Measurements from ENCODE around the gene FKBP7.

FKBP7 gene

GRCh38 chr2:178477443-178478129, 814 bp downstream of the FKBP7 start:
- Histone ChIP-seq H3K27me3 (ENCODE audit: low read length) (no peaks in the 10 kb centered on the region), H3K79me2 (ENCODE audit: insufficient read depth, low read length) (peaks cover 17% of the 10 kb centered on the region), H4K20me1 (ENCODE audit: low read depth, low read length) (no peaks in the 10 kb centered on the region), H3K9me2 (replicated peaks; ENCODE audit: insufficient read depth, low read length) (no peaks in the 10 kb centered on the region), H3K9ac (ENCODE audit: low read length) (peak overlapping the region; percentile 75), H3K4me2 (ENCODE audit: low read depth, low read length, poor library complexity, severe bottlenecking) (peak overlapping the region; percentile 99), H3K36me3 (ENCODE audit: low read length) (no peaks in the 10 kb centered on the region), H3K4me3 (ENCODE audit: insufficient read depth, low read length, poor library complexity, severe bottlenecking) (peak overlapping the region; percentile 83), H3K27ac (ENCODE audit: low read depth, low read length) (peak overlapping the region; percentile 73; the same call in 1 of the 2 replicates), H3K9me3 (ENCODE audit: insufficient read depth, low read length) (no peaks in the 10 kb centered on the region), H3F3A (ENCODE audit: insufficient read depth) (peaks cover 21% of the 10 kb centered on the region), H2AFZ (ENCODE audit: low read depth, low read length, severe bottlenecking) (peak overlapping the region; percentile 90)
- TF ChIP-seq EZH2phosphoT487 (conservative IDR thresholded peaks at IDR 0.05; ENCODE audit: low read length) = no peak
- TF ChIP-seq, protein P1, sequence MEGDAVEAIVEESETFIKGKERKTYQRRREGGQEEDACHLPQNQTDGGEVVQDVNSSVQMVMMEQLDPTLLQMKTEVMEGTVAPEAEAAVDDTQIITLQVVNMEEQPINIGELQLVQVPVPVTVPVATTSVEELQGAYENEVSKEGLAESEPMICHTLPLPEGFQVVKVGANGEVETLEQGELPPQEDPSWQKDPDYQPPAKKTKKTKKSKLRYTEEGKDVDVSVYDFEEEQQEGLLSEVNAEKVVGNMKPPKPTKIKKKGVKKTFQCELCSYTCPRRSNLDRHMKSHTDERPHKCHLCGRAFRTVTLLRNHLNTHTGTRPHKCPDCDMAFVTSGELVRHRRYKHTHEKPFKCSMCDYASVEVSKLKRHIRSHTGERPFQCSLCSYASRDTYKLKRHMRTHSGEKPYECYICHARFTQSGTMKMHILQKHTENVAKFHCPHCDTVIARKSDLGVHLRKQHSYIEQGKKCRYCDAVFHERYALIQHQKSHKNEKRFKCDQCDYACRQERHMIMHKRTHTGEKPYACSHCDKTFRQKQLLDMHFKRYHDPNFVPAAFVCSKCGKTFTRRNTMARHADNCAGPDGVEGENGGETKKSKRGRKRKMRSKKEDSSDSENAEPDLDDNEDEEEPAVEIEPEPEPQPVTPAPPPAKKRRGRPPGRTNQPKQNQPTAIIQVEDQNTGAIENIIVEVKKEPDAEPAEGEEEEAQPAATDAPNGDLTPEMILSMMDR (IDR thresholded peaks at IDR 0.05; ENCODE audit: insufficient read depth, low read length, poor library complexity, severe bottlenecking) = no peak

DNA sequence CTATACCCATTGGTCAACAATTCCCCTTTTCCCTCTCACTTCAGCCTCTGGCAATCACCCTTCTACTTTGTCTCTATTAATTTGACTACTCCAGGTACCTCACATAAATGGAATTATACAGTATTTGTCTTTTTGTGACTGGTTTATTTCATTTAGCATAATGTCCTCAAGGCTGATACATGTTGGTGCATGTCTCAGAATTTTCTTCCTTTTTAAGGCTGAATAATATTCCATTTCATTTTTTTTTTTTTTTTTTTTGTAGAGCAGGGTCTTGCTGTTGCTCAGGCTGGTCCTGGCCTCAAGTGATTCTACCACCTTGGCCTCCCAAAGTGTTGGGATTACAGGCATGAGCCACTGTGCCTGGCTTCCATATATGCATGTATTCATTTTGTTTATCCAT, 1.9 kb downstream of the FKBP7 start:
- Histone ChIP-seq H3K4me2 (ENCODE audit: low read depth, low read length, poor library complexity, severe bottlenecking) (peak overlapping the region; percentile 99), H3K27ac (ENCODE audit: low read depth, low read length) (no peak overlapping the region), H3K36me3 (ENCODE audit: low read length) (no peaks in the 10 kb centered on the region), H3F3A (ENCODE audit: insufficient read depth) (peaks cover 21% of the 10 kb centered on the region), H3K9me3 (ENCODE audit: insufficient read depth, low read length) (no peaks in the 10 kb centered on the region), H3K4me3 (ENCODE audit: insufficient read depth, low read length, poor library complexity, severe bottlenecking) (no peak overlapping the region), H3K79me2 (ENCODE audit: insufficient read depth, low read length) (peaks cover 8% of the 10 kb centered on the region), H2AFZ (ENCODE audit: low read depth, low read length, severe bottlenecking) (no peak overlapping the region), H4K20me1 (ENCODE audit: low read depth, low read length) (no peaks in the 10 kb centered on the region), H3K9me2 (replicated peaks; ENCODE audit: insufficient read depth, low read length) (no peaks in the 10 kb centered on the region), H3K27me3 (ENCODE audit: low read length) (no peaks in the 10 kb centered on the region), H3K9ac (ENCODE audit: low read length) (no peak overlapping the region)
- TF ChIP-seq, protein P1 (IDR thresholded peaks at IDR 0.05; ENCODE audit: insufficient read depth, low read length, poor library complexity, severe bottlenecking) = no peak
- TF ChIP-seq EZH2phosphoT487 (conservative IDR thresholded peaks at IDR 0.05; ENCODE audit: low read length) = no peak

DNA sequence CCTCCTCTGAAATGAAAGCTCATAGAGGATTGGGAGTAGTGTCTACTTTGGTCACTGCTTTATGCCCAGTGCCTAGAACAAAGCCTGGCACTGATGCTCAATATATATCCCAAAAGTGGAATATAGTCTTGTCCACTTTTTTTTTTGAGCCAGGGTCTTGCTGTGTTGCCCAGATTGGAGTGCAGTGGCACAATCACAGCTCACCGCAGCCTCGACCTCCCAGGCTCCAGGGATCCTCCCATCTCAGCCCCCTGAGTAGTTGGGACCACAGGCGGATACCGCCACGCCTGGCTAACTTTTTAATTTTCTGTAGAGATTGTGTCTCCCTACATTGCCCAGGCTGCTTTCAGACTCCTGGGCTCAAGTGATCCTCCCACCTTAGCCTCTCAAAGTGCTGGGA, 3.8 kb downstream of the FKBP7 start:
- Histone ChIP-seq H3K27ac (ENCODE audit: low read depth, low read length) (no peak overlapping the region), H3K9ac (ENCODE audit: low read length) (no peak overlapping the region), H3K4me3 (ENCODE audit: insufficient read depth, low read length, poor library complexity, severe bottlenecking) (no peak overlapping the region), H3F3A (ENCODE audit: insufficient read depth) (peaks cover 12% of the 10 kb centered on the region), H2AFZ (ENCODE audit: low read depth, low read length, severe bottlenecking) (no peak overlapping the region), H3K9me2 (replicated peaks; ENCODE audit: insufficient read depth, low read length) (no peaks in the 10 kb centered on the region), H3K27me3 (ENCODE audit: low read length) (no peaks in the 10 kb centered on the region), H3K4me2 (ENCODE audit: low read depth, low read length, poor library complexity, severe bottlenecking) (no peak overlapping the region), H3K9me3 (ENCODE audit: insufficient read depth, low read length) (no peaks in the 10 kb centered on the region), H3K36me3 (ENCODE audit: low read length) (no peaks in the 10 kb centered on the region), H3K79me2 (ENCODE audit: insufficient read depth, low read length) (no peaks in the 10 kb centered on the region), H4K20me1 (ENCODE audit: low read depth, low read length) (no peaks in the 10 kb centered on the region)
- TF ChIP-seq EZH2phosphoT487 (conservative IDR thresholded peaks at IDR 0.05; ENCODE audit: low read length) = no peak
- TF ChIP-seq, protein P1 (IDR thresholded peaks at IDR 0.05; ENCODE audit: insufficient read depth, low read length, poor library complexity, severe bottlenecking) = no peak

Data from SU-DHL-6 (cell line).